ENCODE data around the gene CLIP2. TPM values are rescaled to one million over a fixed set of nuclear protein-coding genes. Genes with fewer than 3 reads are reported as not detected.
"Not testable (repeated sequence)": the region's sequence is repeated elsewhere in the genome, so short reads cannot be mapped to it uniquely, and the experiment has no call there.

CLIP2 gene
- polyA plus RNA-seq, 1 experiment: 5.6 TPM

- TF ChIP-seq, protein P1, sequence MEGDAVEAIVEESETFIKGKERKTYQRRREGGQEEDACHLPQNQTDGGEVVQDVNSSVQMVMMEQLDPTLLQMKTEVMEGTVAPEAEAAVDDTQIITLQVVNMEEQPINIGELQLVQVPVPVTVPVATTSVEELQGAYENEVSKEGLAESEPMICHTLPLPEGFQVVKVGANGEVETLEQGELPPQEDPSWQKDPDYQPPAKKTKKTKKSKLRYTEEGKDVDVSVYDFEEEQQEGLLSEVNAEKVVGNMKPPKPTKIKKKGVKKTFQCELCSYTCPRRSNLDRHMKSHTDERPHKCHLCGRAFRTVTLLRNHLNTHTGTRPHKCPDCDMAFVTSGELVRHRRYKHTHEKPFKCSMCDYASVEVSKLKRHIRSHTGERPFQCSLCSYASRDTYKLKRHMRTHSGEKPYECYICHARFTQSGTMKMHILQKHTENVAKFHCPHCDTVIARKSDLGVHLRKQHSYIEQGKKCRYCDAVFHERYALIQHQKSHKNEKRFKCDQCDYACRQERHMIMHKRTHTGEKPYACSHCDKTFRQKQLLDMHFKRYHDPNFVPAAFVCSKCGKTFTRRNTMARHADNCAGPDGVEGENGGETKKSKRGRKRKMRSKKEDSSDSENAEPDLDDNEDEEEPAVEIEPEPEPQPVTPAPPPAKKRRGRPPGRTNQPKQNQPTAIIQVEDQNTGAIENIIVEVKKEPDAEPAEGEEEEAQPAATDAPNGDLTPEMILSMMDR (IDR thresholded peaks at IDR 0.05; ENCODE audit: insufficient read depth, low read depth, low read length): no peak
- no peaks in the 10 kb centered on the region for H3K36me3 ChIP-seq (ENCODE audit: control insufficient read depth, insufficient read depth, low read length)
- no peaks in the 10 kb centered on the region for H3K27me3 ChIP-seq (ENCODE audit: control insufficient read depth, insufficient read depth, low read length)
- POLR2A ChIA-PET: no interaction called here
- no peak for DNase-seq (ENCODE audit: low read depth)
- CTCF ChIA-PET: interaction anchor here (0.6 to 4.0 kb wide), 5 partner anchors 10 to 105 kb away, joined by 3 to 23 read pairs (median 7); no protein-coding TSS in a partner anchor
- H3K4me3 ChIP-seq (ENCODE audit: low read depth, low read length): no peak overlapping the region
Measured at GRCh38 chr7:74438327-74438726, 149.1 kb downstream of the CLIP2 start.

DNA sequence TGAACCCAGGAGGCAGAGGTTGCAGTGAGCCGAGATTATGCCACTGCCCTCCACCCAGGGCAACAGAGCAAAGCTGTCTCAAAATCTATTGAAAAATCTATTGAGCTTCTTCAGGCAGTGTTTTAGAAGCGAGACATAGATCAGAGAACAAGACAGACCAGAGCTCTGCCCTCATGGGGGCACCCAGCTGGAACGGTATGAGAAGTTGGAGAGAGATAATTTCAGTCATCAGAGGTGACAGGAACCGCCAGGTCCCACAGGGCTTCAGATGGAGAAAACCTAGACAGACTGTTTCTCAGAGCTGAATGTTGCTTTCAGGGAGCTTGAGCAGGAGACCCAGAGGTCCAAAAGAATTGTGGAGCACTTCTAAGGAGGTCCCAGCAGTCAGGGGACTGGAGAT lies 150.3 kb downstream of the CLIP2 start:
- TF ChIP-seq, protein P1 (IDR thresholded peaks at IDR 0.05; ENCODE audit: insufficient read depth, low read depth, low read length): no peak
- ChIA-PET CTCF (interaction anchor here (1.7 to 4.0 kb wide), 3 partner anchors 9 to 22 kb away, joined by 7 to 23 read pairs (median 7); no protein-coding TSS in a partner anchor), POLR2A (no interaction called here)
- Histone ChIP-seq H3K36me3 (ENCODE audit: control insufficient read depth, insufficient read depth, low read length) (no peaks in the 10 kb centered on the region), H3K27me3 (ENCODE audit: control insufficient read depth, insufficient read depth, low read length) (no peaks in the 10 kb centered on the region), H3K4me3 (ENCODE audit: low read depth, low read length) (no peak overlapping the region)
- DNase-seq (ENCODE audit: low read depth): no peak

- not testable (repeated sequence) for H3K4me3 ChIP-seq (ENCODE audit: low read depth, low read length); DNase-seq (ENCODE audit: low read depth); H3K27me3 ChIP-seq (ENCODE audit: control insufficient read depth, insufficient read depth, low read length); H3K36me3 ChIP-seq (ENCODE audit: control insufficient read depth, insufficient read depth, low read length)
- CTCF ChIA-PET: interaction anchor here (1.7 to 4.0 kb wide), 3 partner anchors 8 to 23 kb away, joined by 7 to 23 read pairs (median 7); no protein-coding TSS in a partner anchor
- POLR2A ChIA-PET: interaction anchor here (0.6 kb wide), 1 partner anchor 87 kb away, joined by 4 read pairs; no protein-coding TSS in a partner anchor
Measured at GRCh38 chr7:74440143-74440542, 150.9 kb downstream of the CLIP2 start.

DNA sequence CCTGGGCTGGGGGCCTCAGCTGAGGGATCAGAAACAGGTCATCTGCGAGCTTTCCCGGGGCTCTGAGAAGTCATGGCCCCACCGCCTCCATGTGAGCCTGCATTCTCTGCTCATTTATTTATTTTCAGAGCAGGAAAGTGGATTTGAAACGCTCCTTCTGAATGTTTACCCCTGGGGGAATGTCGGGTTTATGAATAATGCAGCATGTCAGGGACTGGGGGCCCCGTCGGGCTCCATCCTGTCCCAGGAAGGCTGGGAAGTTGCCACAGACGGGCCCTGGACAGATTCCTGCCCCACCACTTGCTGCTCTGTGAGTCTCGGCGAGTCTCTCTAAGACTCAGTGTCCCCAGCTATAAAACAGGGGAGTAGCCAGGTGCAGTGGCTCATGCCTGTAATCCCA lies 152.6 kb downstream of the CLIP2 start:
- DNase-seq (ENCODE audit: low read depth): no peak
- no peaks in the 10 kb centered on the region for H3K27me3 ChIP-seq (ENCODE audit: control insufficient read depth, insufficient read depth, low read length)
- ChIA-PET POLR2A (no interaction called here), CTCF (interaction anchor here (1.1 to 4.0 kb wide), 3 partner anchors 9 to 126 kb away, joined by 3 to 23 read pairs (median 4); no protein-coding TSS in a partner anchor)
- TF ChIP-seq, protein P1 (IDR thresholded peaks at IDR 0.05; ENCODE audit: insufficient read depth, low read depth, low read length): no peak
- no peak overlapping the region for H3K4me3 ChIP-seq (ENCODE audit: low read depth, low read length)
- no peaks in the 10 kb centered on the region for H3K36me3 ChIP-seq (ENCODE audit: control insufficient read depth, insufficient read depth, low read length)

DNA sequence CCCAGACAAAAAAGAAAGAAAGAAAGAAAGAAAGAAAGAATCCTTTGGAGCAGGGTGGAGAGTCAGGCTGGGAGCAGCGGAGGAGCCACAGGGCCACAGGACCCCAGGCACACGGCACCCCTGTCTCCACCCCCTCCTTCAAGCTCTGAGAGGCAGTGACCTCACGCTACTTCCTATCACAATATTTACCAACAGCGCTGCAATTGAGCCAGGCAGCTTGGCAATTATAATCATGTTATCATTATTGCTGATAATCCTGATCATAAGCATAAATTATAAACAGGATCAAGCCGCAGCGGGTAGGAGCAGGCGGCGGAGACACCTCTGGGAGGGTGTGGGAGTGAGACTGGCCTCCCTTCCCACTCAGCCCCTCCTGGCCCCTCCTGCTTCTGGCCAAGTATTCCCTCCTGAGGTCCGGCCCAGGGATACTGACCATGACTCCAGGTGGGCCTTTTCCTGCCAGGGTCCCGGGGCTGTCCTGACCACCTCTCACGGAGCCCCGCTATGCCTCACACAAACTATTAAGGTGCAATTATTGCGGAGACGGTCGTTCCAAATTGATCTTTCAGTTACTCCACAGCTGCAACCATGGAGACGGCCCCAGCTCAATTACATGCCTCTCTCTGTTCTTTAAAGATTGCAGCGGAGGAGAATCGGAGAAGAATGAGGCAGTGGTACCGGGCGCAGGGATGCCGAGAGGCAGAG lies 154.5 kb downstream of the CLIP2 start:
- TF ChIP-seq, protein P1 (IDR thresholded peaks at IDR 0.05; ENCODE audit: insufficient read depth, low read depth, low read length): no peak
- no peaks in the 10 kb centered on the region for H3K27me3 ChIP-seq (ENCODE audit: control insufficient read depth, insufficient read depth, low read length)
- ChIA-PET POLR2A (no interaction called here), CTCF (interaction anchor here (1.0 kb wide), 1 partner anchor 123 kb away, joined by 4 read pairs; no protein-coding TSS in a partner anchor)
- DNase-seq (ENCODE audit: low read depth): no peak
- H3K4me3 ChIP-seq (ENCODE audit: low read depth, low read length): no peak overlapping the region
- no peaks in the 10 kb centered on the region for H3K36me3 ChIP-seq (ENCODE audit: control insufficient read depth, insufficient read depth, low read length)
